NCI-H1417 (cell line): Measurements from ENCODE around the gene PLEKHA8.
A peak's percentile ranks its signal among the peaks of the same experiment; 100 is the strongest.

Experiments used
- DNase-seq, 3 experiments: peaks; one replicate each; lab custom pipeline; 2025; lab: John Stamatoyannopoulos, UW

PLEKHA8 gene, protein sequence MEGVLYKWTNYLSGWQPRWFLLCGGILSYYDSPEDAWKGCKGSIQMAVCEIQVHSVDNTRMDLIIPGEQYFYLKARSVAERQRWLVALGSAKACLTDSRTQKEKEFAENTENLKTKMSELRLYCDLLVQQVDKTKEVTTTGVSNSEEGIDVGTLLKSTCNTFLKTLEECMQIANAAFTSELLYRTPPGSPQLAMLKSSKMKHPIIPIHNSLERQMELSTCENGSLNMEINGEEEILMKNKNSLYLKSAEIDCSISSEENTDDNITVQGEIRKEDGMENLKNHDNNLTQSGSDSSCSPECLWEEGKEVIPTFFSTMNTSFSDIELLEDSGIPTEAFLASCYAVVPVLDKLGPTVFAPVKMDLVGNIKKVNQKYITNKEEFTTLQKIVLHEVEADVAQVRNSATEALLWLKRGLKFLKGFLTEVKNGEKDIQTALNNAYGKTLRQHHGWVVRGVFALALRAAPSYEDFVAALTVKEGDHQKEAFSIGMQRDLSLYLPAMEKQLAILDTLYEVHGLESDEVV

GRCh38 chr7:30028216-30028748 is at the start of gene PLEKHA8:
PLEKHA8 (plus strand) TSS chr7:30028412; CDS start chr7:30028763, 351 bp downstream.
- peak; percentile 95 to 96 (median 95) for DNase-seq

DNA sequence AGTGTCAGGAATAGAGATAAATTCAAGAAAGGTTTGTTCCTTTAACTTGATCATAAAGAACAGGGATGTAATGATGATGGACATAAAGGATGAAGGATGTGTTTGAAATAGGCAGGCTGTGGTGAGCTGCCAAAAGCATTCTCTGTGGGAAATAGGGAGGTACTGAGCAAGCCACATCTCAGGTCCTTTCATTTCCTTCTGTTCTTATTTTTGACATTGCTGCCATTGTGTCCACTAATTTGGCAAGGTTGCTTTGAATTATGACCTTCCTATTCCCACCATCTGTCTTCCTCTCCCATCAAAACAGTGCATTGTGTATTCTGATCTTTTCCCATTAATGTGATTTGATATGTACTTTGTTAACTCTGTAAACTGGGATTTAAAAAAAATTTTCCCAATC is 48.1 kb upstream of the PLEKHA8 start:
- peak in 1 of 3 experiments; percentile 22 for DNase-seq

GRCh38 chr7:29987083-29987482 is 41.1 kb upstream of the PLEKHA8 start:
- no peak for DNase-seq

DNA sequence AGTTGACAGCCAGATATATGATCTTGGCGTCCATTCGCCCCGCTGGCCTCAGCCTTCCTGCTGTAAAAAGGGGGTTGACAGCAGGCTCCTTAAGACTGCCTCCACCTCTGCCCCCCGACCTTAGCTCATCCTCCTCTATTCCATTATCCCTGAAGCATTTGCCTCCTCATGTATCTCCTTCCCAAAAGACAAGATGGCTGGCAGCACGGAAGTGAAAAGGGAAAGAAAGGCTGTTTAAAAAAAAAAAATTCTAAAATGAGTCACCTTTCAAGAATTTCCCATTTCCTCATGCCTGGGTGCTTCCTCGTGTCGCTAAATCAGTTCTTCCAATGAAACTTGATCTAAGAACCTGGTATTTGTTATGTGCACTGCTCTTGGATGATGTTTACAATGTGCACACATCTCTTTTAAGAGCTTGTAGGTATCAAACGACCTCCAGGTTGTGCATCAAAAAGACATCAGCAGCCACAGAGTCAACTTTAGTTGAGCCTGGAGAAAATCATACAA is 40.3 kb upstream of the PLEKHA8 start:
- DNase-seq, result peak; percentile 13 to 61 (median 18)

DNA sequence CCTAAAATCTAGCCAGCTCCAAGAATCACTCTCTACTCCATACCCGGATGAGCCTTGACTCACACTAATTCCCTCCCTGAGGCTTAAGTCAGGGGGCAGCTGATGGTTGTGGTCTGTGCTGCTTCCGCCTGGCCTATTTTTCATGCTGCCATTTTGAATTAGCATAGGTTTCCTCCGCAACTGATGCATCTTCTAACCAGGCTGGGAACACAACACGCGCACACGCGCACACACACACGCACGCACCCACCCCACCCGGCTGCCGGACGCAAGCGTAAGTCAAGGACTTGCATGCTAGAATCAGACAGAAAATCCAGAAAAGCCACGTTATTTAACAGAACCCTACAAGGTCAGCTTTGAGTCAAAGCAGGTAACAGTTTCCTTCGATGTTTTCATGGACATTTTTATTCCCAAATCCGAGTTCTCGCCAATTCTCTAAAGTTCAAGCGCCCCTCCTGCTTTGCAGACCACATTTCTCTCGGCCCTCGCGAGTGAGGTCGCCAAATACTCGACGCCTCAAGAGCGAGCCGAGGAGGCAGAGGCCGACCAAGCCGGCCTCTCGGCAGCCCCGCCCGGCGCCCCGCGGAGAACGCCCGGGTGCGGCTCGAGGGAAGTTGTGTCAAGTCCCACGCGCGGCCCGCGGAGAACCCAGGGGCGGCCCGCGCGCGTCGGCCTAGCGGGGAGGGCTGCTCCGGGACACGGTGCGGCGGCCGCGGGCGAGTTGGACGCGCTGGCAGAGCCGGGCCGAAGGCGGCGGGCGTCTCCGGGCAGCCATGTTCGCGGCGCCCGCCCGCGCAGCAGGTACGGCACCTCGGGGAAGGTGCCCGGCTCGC is 39.6 kb upstream of the PLEKHA8 start:
- DNase-seq, result peak; percentile 48 to 92 (median 87)

DNA sequence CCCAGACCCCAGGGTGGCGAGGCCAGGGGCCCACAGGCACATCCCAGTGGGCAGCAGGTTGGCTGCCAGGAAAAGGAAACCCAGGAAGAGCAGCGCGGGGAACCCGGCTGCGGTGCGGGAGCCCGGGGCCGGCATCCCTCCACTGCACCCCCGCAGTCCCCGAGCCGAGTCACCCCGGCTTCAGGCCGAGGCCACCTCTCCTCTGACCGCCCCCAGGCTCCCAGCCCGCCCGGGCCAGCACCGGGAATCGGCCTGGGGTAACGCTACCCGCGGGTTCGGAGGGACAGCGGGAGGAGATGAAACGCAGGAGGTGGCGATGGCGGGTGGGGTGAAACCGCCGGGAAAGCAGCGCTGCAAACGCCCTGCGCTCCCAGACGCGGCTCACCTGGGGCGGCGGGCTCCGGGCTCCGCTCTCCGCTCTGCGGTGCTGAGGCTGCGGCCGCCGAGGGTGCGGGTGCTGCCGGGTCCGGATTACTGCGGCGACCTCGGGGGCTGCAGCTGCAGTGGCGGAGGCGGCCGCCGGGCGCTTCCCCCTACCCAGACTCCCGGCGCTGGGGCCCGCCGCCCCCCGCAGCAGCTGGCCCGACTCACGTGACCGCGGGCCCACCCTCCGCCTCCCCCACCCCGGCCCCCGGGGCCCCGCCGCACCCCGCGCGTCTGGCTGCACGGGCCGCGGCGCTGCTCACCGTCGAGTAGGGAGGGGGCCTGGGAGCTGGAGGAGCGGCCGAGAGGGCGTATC is 38.8 kb upstream of the PLEKHA8 start, which contains the start of gene SCRN1:
Gene SCRN1, minus strand, starts transcription at position 545 of the 739 bp plus-strand sequence. CDS start 20,734 bp downstream, outside the sequence.
- DNase-seq, result peak; percentile 55 to 91 (median 82)

DNA sequence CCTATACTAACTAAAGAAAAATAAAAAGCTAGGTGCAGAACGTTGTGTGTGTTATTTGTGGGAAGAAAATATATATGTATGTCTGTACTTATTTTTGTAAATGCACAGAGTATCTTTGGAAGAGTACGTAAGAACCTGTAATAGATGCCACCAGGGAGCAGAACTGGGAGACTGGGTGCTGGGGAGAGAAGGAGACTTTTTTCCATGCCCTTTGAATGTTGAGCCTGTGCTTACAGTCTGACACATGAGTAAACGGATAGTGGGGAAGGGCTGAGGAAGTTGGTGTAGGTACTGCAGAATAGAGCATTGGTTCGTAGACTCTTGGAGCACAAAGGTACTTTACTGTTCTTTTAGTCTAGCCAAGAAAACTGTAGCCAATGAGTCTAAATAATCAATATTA is 37.3 kb upstream of the PLEKHA8 start:
- DNase-seq, result no peak

GRCh38 chr7:29991937-29992336 is 36.3 kb upstream of the PLEKHA8 start:
- no peak for DNase-seq

GRCh38 chr7:29993140-29993539 is 35.1 kb upstream of the PLEKHA8 start:
- peak in 1 of 3 experiments; percentile 18 for DNase-seq

DNA sequence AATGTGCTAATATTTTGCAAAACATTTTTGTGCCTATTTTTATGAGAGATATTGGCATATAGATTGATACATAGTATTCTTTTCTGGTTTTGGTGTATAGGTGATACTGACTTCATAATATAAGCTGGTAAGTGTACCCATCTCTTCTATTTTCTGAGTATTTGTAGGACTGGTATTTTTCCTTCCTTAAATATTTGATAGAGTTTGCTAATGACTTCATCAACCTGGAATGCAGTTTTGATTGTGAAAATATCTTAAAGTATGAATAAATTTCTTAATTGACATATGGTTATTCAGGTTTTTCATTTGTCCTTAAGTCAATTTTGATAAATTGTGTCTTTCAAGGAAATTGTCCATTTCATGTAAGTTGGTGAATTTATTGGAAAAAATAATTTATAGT is 32.6 kb upstream of the PLEKHA8 start:
- DNase-seq, result no peak

- no peak for DNase-seq
These were observed 31.9 kb upstream of the PLEKHA8 start for GRCh38 chr7:29996321-29996720.

DNA sequence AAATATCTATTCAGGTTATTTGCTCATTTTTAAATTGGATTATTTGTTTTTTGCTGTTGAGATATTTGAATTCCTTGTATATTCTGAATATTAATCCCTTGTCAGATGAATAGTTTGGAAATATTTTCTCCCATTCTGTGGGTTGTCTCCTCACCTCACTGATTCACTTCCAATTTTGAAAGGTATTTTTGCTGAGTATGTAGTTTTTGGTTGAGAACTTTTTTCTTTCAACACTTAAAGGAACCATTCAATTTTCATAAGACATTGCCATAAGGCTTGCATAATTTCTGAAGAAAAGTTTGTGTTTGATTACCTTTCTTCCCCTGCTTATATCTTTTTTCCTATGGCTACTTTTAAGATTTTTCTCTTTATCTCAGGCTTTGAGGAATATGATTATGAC is 29.7 kb upstream of the PLEKHA8 start:
- no peak for DNase-seq

- peak; percentile 25 to 88 (median 85) for DNase-seq
These were observed 26.2 kb upstream of the PLEKHA8 start for GRCh38 chr7:30001998-30002397.

DNA sequence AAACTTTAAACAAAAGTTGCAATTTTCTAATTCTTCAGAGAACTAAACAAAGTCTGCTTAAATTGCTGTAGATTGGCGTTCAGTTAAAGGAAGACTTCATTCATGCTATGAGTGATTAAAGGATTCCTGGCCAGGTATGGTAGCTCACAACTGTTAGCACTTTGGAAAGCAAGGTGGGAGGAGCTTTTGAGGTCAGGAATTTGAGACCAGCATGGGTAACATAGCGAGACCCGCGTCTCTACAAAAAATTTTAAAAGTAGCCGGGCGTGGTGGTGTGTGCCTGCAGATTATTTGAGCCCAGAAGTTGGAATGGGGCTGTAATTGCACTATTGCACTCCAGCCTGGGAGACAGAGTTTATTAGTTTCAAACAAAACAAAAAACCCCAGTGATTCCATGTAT is 25.1 kb upstream of the PLEKHA8 start:
- no peak for DNase-seq

DNA sequence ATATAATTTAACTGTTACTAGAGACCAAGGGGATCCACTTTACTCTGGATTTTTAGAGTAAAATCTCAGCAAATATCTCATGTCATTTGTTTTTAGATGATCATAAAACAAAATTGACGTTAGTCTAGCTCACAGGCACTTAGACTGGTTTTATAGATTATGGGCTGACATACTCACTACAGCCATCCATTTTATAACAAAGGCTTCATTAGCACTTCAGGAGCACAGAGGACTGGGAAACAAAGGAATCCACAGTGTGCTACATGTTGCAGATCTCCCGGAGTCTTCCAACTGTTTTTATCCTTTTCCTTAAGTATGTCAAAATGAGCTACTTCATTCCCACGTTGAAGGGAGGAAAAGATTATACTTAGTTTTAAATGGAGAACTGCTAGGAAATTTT is 22.7 kb upstream of the PLEKHA8 start:
- DNase-seq, result peak; percentile 13 to 78 (median 33)

DNA sequence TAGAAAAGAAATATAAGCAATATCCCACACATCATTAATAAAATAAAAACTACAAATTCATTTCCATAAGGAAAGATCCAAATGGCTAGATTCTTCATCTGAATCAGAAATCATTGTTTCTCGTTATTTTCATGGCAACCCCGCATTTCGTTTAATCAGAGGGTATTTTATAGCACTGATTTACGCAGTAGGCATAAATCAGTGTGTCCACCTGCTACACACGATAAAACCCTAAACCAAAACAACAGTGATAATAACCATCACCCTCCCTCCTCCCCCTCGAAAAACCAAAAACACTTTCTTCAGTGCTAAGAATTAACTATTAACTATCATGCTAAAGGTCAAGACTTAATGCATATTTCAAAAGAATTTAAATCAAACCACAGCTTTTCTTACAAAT is 18.2 kb upstream of the PLEKHA8 start:
- DNase-seq, result no peak

- peak in 1 of 3 experiments; percentile 22 for DNase-seq
These were observed 15.5 kb upstream of the PLEKHA8 start for GRCh38 chr7:30012757-30013156.

DNA sequence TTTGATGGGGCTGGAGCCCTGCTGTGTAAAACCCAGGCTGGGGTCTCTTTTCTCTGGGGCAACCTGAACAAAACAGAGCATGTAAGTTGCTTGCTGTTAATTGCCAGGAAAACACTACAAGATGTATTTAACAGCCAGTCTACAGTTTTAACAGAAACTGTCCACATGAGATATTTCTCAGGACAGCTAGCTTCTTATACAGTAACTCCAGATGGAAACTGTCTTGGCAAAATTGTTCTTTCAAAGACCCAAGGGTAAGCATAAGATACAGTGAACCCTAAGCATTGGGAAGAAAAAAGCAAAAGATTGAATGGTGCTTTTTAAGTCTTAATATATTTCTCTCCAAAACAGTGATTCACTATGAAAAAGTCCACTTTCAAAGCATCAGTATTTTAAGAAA is 9.8 kb upstream of the PLEKHA8 start:
- DNase-seq, result no peak

GRCh38 chr7:30019387-30019786 is 8.8 kb upstream of the PLEKHA8 start:
- DNase-seq, result no peak

DNA sequence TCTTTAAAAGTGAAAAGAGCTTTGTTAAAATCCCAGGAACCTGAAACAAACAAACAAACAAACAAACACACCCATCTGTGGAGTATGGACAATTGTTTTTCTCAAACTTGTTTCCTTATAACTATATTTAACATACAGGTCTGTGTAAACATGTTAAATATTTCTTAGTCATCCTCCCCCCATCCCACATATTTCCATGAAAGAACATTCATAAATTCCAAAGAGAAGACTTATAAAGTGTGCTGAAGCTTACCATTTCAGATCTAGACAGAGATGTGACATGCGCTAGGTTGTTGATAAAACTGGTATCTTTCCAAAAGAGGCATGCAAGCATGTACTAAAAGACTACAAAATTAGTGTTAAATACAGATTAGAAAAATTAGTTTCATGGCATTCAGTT is 8.3 kb upstream of the PLEKHA8 start:
- no peak for DNase-seq

GRCh38 chr7:30020535-30020934 is 7.7 kb upstream of the PLEKHA8 start:
- no peak for DNase-seq
